Endothelial cell (in vitro differentiated cells): ENCODE results near the gene SKP1. TPM values are rescaled to one million over a fixed set of nuclear protein-coding genes. Genes with fewer than 3 reads are reported as not detected.
"Not testable (repeated sequence)": the region's sequence is repeated elsewhere in the genome, so short reads cannot be mapped to it uniquely, and the experiment has no call there.

Experiments
- DNase-seq: peaks from one replicate; pipeline ENCODE4 v3.0.0; 2021; ENCODE audit warnings: low spot score
- H3K27ac Mint-ChIP-seq: one replicate; pipeline ENCODE4 v1.8.0; 2021; ENCODE audit warnings: mixed read lengths, inconsistent platforms; ENCODE audit not compliant: unreplicated experiment
- H3K27me3 Mint-ChIP-seq: one replicate; pipeline ENCODE4 v1.8.0; 2021; ENCODE audit warnings: mild to moderate bottlenecking, moderate library complexity, mixed read lengths, inconsistent platforms; ENCODE audit not compliant: unreplicated experiment
- H3K36me3 Mint-ChIP-seq: one replicate; pipeline ENCODE4 v1.8.0; 2021; ENCODE audit warnings: mild to moderate bottlenecking, low read depth, mixed read lengths, inconsistent platforms; ENCODE audit not compliant: unreplicated experiment
- H3K4me1 Mint-ChIP-seq: one replicate; pipeline ENCODE4 v1.8.0; 2021; ENCODE audit warnings: mild to moderate bottlenecking, mixed read lengths, inconsistent platforms; ENCODE audit not compliant: unreplicated experiment
- H3K4me3 Mint-ChIP-seq: one replicate; pipeline ENCODE4 v1.8.0; 2021; ENCODE audit warnings: mild to moderate bottlenecking, mixed read lengths, inconsistent platforms; ENCODE audit not compliant: unreplicated experiment
- H3K9me3 Mint-ChIP-seq: one replicate; pipeline ENCODE4 v1.8.0; 2021; ENCODE audit warnings: mixed read lengths, inconsistent platforms; ENCODE audit not compliant: unreplicated experiment
- CTCF ChIP-seq: fragments of 200-600 bp; sonication (generic); IDR thresholded peaks from one replicate; pipeline ENCODE4 v1.5.0; 2021; ENCODE audit warnings: antibody characterized with exemption; ENCODE audit not compliant: unreplicated experiment
- long read RNA-seq: library from polyadenylated mRNA; unstranded; transcript quantifications from one replicate; pipeline ENCODE4 v2.0.0, GENCODE V29; 2020; ENCODE audit not compliant: unreplicated experiment
- total RNA-seq: library from RNA; stranded (reverse); fragmentation: NEBNext Ultra II Directional; extraction: Animal tissue kit (Norgen Biotek cat#: 25700); gene quantifications from one replicate; pipeline ENCODE4 v1.2.1, GENCODE V29; 2021; ENCODE audit not compliant: unreplicated experiment

Gene SKP1
- total RNA-seq: 471 TPM
- long read RNA-seq, full-length matches to known transcripts: 517 of 525 reads
- long read RNA-seq, partial matches to known transcripts: 3 of 525 reads
- long read RNA-seq, other reads (novel, unspliced or antisense): 5 of 525 reads

GRCh38 chr5:134176511-134177368, at the start of gene SKP1:
SKP1 (minus strand) TSS chr5:134176950; CDS start chr5:134174022, 2,928 bp downstream.
- H3K9me3 Mint-ChIP-seq: no peaks in the 10 kb centered on the region
- peak within 1 kb of the TSS; percentile 99 for H3K4me3 Mint-ChIP-seq
- H3K36me3 Mint-ChIP-seq: peaks cover 7% of the 10 kb centered on the region
- TF ChIP-seq CTCF: no peak
- H3K27me3 Mint-ChIP-seq: peaks cover 5% of the 10 kb centered on the region
- H3K27ac Mint-ChIP-seq: peak within 1 kb of the TSS; percentile 99
- DNase-seq: peak; percentile 84
- H3K4me1 Mint-ChIP-seq: peaks cover 8% of the 10 kb centered on the region

GRCh38 chr5:134225780-134226440, 49.2 kb upstream of the SKP1 start, which contains the start of gene PPP2CA:
PPP2CA (minus strand) TSS chr5:134226073; CDS start chr5:134225861, 212 bp downstream.
- DNase-seq: peak; percentile 99
- no peaks in the 10 kb centered on the region for H3K9me3 Mint-ChIP-seq
- H3K27me3 Mint-ChIP-seq: peaks cover 7% of the 10 kb centered on the region
- H3K4me3 Mint-ChIP-seq: peak within 1 kb of the TSS; percentile 97
- H3K27ac Mint-ChIP-seq: peak within 1 kb of the TSS; percentile 89
- peaks cover 9% of the 10 kb centered on the region for H3K36me3 Mint-ChIP-seq
- TF ChIP-seq CTCF: no peak
- H3K4me1 Mint-ChIP-seq: peaks cover 31% of the 10 kb centered on the region

- Mint-ChIP-seq H3K9me3 (no peaks in the 10 kb centered on the region), H3K36me3 (peaks cover 9% of the 10 kb centered on the region), H3K4me3 (peak overlapping the region; percentile 97), H3K27me3 (peaks cover 9% of the 10 kb centered on the region), H3K27ac (peak overlapping the region; percentile 89), H3K4me1 (peaks cover 37% of the 10 kb centered on the region)
- DNase-seq: peak; percentile 74
- no peak for TF ChIP-seq CTCF
These were observed 48.4 kb upstream of the SKP1 start for GRCh38 chr5:134224888-134225779.

- Mint-ChIP-seq H3K9me3 (no peaks in the 10 kb centered on the region), H3K27ac (peak overlapping the region; percentile 50), H3K4me1 (peaks cover 37% of the 10 kb centered on the region), H3K27me3 (peaks cover 9% of the 10 kb centered on the region), H3K36me3 (peaks cover 9% of the 10 kb centered on the region), H3K4me3 (peak overlapping the region; percentile 97)
- TF ChIP-seq CTCF: no peak
- DNase-seq: no peak
These were observed 46.9 kb upstream of the SKP1 start for GRCh38 chr5:134223406-134224248.

GRCh38 chr5:134221690-134222089, 44.9 kb upstream of the SKP1 start:
- H3K36me3 Mint-ChIP-seq, H3K4me3 Mint-ChIP-seq, DNase-seq, H3K27me3 Mint-ChIP-seq, H3K9me3 Mint-ChIP-seq: not testable (repeated sequence)
- Mint-ChIP-seq H3K4me1 (peaks cover 27% of the 10 kb centered on the region), H3K27ac (peak overlapping the region; percentile 26)
